Ishikawa (cell line): ENCODE data around the gene RELN.

Experiments
- CEBPB ChIP-seq: IDR thresholded peaks from 2 replicates; pipeline ENCODE4 v1.6.1; 2012
- CREB1 ChIP-seq: IDR thresholded peaks from 2 replicates; pipeline ENCODE4 v1.6.1; 2012; ENCODE audit warnings: low read depth
- EGR1 ChIP-seq: IDR thresholded peaks from 2 replicates; pipeline ENCODE4 v1.6.1; 2012
- EP300 ChIP-seq: IDR thresholded peaks from 2 replicates; pipeline ENCODE4 v1.6.1; 2012; ENCODE audit warnings: borderline replicate concordance
- FOXM1 ChIP-seq: IDR thresholded peaks from 2 replicates; pipeline ENCODE4 v1.6.1; 2012; ENCODE audit warnings: low read depth, borderline replicate concordance
- RAD21 ChIP-seq: IDR thresholded peaks from 2 replicates; pipeline ENCODE4 v1.6.1; 2012; ENCODE audit warnings: low read depth
- TEAD4 ChIP-seq: IDR thresholded peaks from 2 replicates; pipeline ENCODE4 v1.6.1; 2012
- USF1 ChIP-seq: IDR thresholded peaks from 2 replicates; pipeline ENCODE4 v1.6.1; 2012
- YY1 ChIP-seq: IDR thresholded peaks from 2 replicates; pipeline ENCODE4 v1.6.1; 2012; ENCODE audit warnings: low read depth
- TF ChIP-seq, protein P1 (sequence below): IDR thresholded peaks from 2 replicates; pipeline ENCODE4 v1.6.1; 2012; ENCODE audit warnings: low read depth, mild to moderate bottlenecking

DNA sequence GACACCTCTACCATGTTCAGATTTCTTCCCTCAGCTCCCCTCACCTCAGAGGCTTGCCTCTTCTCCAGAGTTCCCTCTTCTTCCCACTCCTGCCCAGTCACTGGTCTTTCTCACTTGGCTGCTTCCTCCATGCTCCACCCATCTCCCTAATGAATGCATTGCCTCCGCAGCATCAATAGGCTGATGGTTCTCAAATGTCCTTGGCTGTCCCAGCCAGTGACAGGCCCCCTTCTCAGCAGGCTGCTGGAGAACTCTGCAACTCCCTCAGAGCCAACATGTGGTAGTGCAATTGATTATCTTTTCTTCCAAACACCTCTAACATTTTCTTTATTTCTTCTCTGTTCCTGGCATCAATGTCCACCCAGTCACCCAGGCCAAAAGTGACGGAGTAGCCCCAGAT is 218.2 kb downstream of the RELN start:
- TF ChIP-seq, protein P1, sequence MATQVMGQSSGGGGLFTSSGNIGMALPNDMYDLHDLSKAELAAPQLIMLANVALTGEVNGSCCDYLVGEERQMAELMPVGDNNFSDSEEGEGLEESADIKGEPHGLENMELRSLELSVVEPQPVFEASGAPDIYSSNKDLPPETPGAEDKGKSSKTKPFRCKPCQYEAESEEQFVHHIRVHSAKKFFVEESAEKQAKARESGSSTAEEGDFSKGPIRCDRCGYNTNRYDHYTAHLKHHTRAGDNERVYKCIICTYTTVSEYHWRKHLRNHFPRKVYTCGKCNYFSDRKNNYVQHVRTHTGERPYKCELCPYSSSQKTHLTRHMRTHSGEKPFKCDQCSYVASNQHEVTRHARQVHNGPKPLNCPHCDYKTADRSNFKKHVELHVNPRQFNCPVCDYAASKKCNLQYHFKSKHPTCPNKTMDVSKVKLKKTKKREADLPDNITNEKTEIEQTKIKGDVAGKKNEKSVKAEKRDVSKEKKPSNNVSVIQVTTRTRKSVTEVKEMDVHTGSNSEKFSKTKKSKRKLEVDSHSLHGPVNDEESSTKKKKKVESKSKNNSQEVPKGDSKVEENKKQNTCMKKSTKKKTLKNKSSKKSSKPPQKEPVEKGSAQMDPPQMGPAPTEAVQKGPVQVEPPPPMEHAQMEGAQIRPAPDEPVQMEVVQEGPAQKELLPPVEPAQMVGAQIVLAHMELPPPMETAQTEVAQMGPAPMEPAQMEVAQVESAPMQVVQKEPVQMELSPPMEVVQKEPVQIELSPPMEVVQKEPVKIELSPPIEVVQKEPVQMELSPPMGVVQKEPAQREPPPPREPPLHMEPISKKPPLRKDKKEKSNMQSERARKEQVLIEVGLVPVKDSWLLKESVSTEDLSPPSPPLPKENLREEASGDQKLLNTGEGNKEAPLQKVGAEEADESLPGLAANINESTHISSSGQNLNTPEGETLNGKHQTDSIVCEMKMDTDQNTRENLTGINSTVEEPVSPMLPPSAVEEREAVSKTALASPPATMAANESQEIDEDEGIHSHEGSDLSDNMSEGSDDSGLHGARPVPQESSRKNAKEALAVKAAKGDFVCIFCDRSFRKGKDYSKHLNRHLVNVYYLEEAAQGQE = no peak
- TF ChIP-seq EP300 (no peak), YY1 (no peak), TEAD4 (no peak), CREB1 (no peak), CEBPB (no peak), FOXM1 (no peak), USF1 (no peak), RAD21 (no peak), EGR1 (no peak)
